Panc1 (cell line): ENCODE results near the gene FYN. TPM values are rescaled to one million over a fixed set of nuclear protein-coding genes. Genes with fewer than 3 reads are reported as not detected.

ENCODE experiments used
- ATAC-seq: fragments of 200-7000 bp; cut with Tn5 transposase; 2 replicates; pipeline ENCODE4 v1.9.1; 2020; ENCODE audit warnings: mild to moderate bottlenecking, moderate library complexity
- BruUV-seq: library from RNA; stranded (reverse); fragments of 400-500 nt; replicated peaks from 2 replicates; lab custom pipeline; 2021; lab: Mats Ljungman, UMichigan
- CTCF ChIA-PET: fragments of 300-600 bp; sonication (Branson Sonifier 250); formaldehyde crosslinking; loops from one replicate; lab custom pipeline; 2022; ENCODE audit warnings: antibody characterized with exemption; lab: Charles Lee
- POLR2A ChIA-PET: fragments of 300-600 bp; sonication (Branson Sonifier 250); formaldehyde crosslinking; loops from one replicate; lab custom pipeline; 2022; ENCODE audit warnings: antibody characterized with exemption; lab: Charles Lee
- DNase-seq: peaks from one replicate; pipeline ENCODE4 v3.0.0-alpha.2; 2010; ENCODE audit warnings: low read depth, low spot score
- H3K27ac ChIP-seq: 2 replicates; pipeline ENCODE4 v1.5.1; 2011; ENCODE audit warnings: mild to moderate bottlenecking, low read length, inconsistent platforms
- H3K27me3 ChIP-seq: fragments of 200-500 bp; sonication (Bioruptor generic); 2 replicates; pipeline ENCODE4 v1.6.0; 2014; ENCODE audit warnings: low read length, inconsistent platforms; ENCODE audit not compliant: control insufficient read depth, insufficient read depth
- H3K36me3 ChIP-seq: fragments of 200-500 bp; sonication (Bioruptor generic); 2 replicates; pipeline ENCODE4 v1.5.1; 2014; ENCODE audit warnings: inconsistent platforms, mild to moderate bottlenecking, low read length, moderate library complexity; ENCODE audit not compliant: control insufficient read depth, insufficient read depth
- H3K4me1 ChIP-seq: 2 replicates; pipeline ENCODE4 v1.5.1; 2011; ENCODE audit warnings: inconsistent platforms, mild to moderate bottlenecking, low read length, moderate library complexity; ENCODE audit not compliant: control insufficient read depth, insufficient read depth
- H3K4me3 ChIP-seq, 2 experiments: 2 replicates each; pipeline ENCODE4 v1.5.1; 2011 to 2012; ENCODE audit warnings: low read depth in 2 of 2, low read length in 2 of 2, mild to moderate bottlenecking in 2 of 2, inconsistent platforms in 1 of 2, moderate library complexity in 1 of 2
- H3K9me3 ChIP-seq: fragments of 200-500 bp; sonication (Bioruptor generic); 2 replicates; pipeline ENCODE4 v1.5.1; 2014; ENCODE audit warnings: low read depth, mild to moderate bottlenecking, inconsistent platforms, low read length, moderate library complexity; ENCODE audit not compliant: control insufficient read depth, insufficient read depth
- POLR2AphosphoS5 ChIP-seq: IDR thresholded peaks from 2 replicates; pipeline ENCODE4 v1.6.1; 2012; ENCODE audit warnings: mild to moderate bottlenecking, low read depth, low read length, moderate library complexity
- SIN3A ChIP-seq: IDR thresholded peaks from 2 replicates; pipeline ENCODE4 v1.6.1; 2012; ENCODE audit warnings: low read depth, mild to moderate bottlenecking, low read length, moderate library complexity, borderline replicate concordance; ENCODE audit not compliant: insufficient read depth
- TCF7L2 ChIP-seq: IDR thresholded peaks from 2 replicates; pipeline ENCODE4 v1.6.1; 2011; ENCODE audit warnings: mild to moderate bottlenecking, low read depth, low read length, inconsistent platforms
- in situ Hi-C: cut with HindIII; loops from 2 replicates; pipeline ENCODE4 v1.10.0; 2016; ENCODE audit warnings: low sequenced_read_pairs, low pct_unique_long_range_greater_than_20kb
- intact Hi-C: fragments of 100-400 bp; cut with micrococcal nuclease; formaldehyde crosslinking; loops from one replicate; pipeline ENCODE4 v1.10.0; 2022; ENCODE audit not compliant: unreplicated experiment
- total RNA-seq: library from RNA; stranded (reverse); gene quantifications from one replicate; pipeline ENCODE4 v1.2.1, GENCODE V29; 2021; ENCODE audit not compliant: unreplicated experiment
- TF ChIP-seq, protein P1 (sequence below), 2 experiments: IDR thresholded peaks; 2 replicates each; pipeline ENCODE4 v1.6.1; 2011 to 2012; ENCODE audit warnings: low read depth in 2 of 2, control low read depth in 1 of 2, low read length in 1 of 2, mild to moderate bottlenecking in 1 of 2, moderate library complexity in 1 of 2; ENCODE audit not compliant: insufficient read depth in 1 of 2
- TF ChIP-seq, protein P2 (sequence below): fragments of 450-650 bp; IDR thresholded peaks from 2 replicates; pipeline ENCODE4 v1.5.1; 2017; ENCODE audit warnings: mild to moderate bottlenecking

The FYN gene
- total RNA-seq, 1 experiment from 2014 or later, result 4.2 TPM

GRCh38 chr6:111660531-111660930, 212.7 kb downstream of the FYN start:
- ChIA-PET CTCF (no interaction called here), POLR2A (no interaction called here)
- no peaks in the 10 kb centered on the region for H3K9me3 ChIP-seq
- H3K4me3 ChIP-seq, result no peak overlapping the region
- in situ Hi-C loops (no loop called here), intact Hi-C loops (no loop called here)
- H3K36me3 ChIP-seq, result no peaks in the 10 kb centered on the region
- BruUV-seq, result no TSS peak
- H3K27ac ChIP-seq, result no peak overlapping the region
- TF ChIP-seq, protein P1, sequence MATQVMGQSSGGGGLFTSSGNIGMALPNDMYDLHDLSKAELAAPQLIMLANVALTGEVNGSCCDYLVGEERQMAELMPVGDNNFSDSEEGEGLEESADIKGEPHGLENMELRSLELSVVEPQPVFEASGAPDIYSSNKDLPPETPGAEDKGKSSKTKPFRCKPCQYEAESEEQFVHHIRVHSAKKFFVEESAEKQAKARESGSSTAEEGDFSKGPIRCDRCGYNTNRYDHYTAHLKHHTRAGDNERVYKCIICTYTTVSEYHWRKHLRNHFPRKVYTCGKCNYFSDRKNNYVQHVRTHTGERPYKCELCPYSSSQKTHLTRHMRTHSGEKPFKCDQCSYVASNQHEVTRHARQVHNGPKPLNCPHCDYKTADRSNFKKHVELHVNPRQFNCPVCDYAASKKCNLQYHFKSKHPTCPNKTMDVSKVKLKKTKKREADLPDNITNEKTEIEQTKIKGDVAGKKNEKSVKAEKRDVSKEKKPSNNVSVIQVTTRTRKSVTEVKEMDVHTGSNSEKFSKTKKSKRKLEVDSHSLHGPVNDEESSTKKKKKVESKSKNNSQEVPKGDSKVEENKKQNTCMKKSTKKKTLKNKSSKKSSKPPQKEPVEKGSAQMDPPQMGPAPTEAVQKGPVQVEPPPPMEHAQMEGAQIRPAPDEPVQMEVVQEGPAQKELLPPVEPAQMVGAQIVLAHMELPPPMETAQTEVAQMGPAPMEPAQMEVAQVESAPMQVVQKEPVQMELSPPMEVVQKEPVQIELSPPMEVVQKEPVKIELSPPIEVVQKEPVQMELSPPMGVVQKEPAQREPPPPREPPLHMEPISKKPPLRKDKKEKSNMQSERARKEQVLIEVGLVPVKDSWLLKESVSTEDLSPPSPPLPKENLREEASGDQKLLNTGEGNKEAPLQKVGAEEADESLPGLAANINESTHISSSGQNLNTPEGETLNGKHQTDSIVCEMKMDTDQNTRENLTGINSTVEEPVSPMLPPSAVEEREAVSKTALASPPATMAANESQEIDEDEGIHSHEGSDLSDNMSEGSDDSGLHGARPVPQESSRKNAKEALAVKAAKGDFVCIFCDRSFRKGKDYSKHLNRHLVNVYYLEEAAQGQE (IDR thresholded peaks at IDR 0.05; ENCODE audit: insufficient read depth in 1 of 2, low read depth in 2 of 2, low read length in 1 of 2), result no peak
- TF ChIP-seq POLR2AphosphoS5 (no peak), SIN3A (no peak), TCF7L2 (no peak)
- TF ChIP-seq, protein P2, sequence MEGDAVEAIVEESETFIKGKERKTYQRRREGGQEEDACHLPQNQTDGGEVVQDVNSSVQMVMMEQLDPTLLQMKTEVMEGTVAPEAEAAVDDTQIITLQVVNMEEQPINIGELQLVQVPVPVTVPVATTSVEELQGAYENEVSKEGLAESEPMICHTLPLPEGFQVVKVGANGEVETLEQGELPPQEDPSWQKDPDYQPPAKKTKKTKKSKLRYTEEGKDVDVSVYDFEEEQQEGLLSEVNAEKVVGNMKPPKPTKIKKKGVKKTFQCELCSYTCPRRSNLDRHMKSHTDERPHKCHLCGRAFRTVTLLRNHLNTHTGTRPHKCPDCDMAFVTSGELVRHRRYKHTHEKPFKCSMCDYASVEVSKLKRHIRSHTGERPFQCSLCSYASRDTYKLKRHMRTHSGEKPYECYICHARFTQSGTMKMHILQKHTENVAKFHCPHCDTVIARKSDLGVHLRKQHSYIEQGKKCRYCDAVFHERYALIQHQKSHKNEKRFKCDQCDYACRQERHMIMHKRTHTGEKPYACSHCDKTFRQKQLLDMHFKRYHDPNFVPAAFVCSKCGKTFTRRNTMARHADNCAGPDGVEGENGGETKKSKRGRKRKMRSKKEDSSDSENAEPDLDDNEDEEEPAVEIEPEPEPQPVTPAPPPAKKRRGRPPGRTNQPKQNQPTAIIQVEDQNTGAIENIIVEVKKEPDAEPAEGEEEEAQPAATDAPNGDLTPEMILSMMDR, result no peak
- peaks cover 14% of the 10 kb centered on the region for H3K4me1 ChIP-seq
- H3K27me3 ChIP-seq, result no peaks in the 10 kb centered on the region
- no peak for ATAC-seq
- DNase-seq, result no peak

GRCh38 chr6:111658462-111659154, 214.6 kb downstream of the FYN start:
- in situ Hi-C loops (no loop called here), intact Hi-C loops (loop anchor here (10.0 kb wide), 1 partner anchor 404 kb away; a partner anchor contains a TSS)

DNA sequence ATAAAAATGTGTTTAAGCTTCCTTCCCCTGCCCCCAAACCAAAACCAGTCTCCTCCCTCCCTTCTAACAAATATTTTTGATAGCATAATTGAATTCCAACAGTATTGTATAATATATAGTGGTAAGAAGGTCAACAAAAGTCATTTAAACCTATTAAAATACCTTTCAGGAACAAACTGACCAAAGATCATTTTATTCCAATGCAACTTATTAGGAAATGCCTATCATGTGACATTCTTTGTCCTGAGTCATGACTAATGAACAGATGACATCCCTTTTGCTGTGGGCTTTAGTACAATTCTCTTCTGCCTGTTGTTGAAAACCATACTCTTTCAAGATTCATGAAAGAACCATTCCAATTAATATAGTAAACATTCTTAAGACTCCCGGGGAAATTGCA, 216.1 kb downstream of the FYN start:
- no peak overlapping the region for H3K27ac ChIP-seq
- BruUV-seq, result no TSS peak
- no peaks in the 10 kb centered on the region for H3K9me3 ChIP-seq
- ATAC-seq (no peak), DNase-seq (no peak)
- TF ChIP-seq TCF7L2 (no peak), POLR2AphosphoS5 (no peak), SIN3A (no peak)
- TF ChIP-seq, protein P1 (IDR thresholded peaks at IDR 0.05; ENCODE audit: insufficient read depth in 1 of 2, low read depth in 2 of 2, low read length in 1 of 2), result no peak
- TF ChIP-seq, protein P2, result no peak
- no peaks in the 10 kb centered on the region for H3K36me3 ChIP-seq
- H3K27me3 ChIP-seq, result no peaks in the 10 kb centered on the region
- peaks cover 6% of the 10 kb centered on the region; the same call in 1 of the 2 replicates for H3K4me1 ChIP-seq
- in situ Hi-C loops, result no loop called here
- H3K4me3 ChIP-seq, result no peak overlapping the region
- CTCF ChIA-PET, result no interaction called here
- POLR2A ChIA-PET, result no interaction called here
- intact Hi-C loops, result loop anchor here (10.0 kb wide), 1 partner anchor 402 kb away; a partner anchor contains a TSS

More at GRCh38 chr6:111658462-111659154, 214.6 kb downstream of the FYN start:
- Histone ChIP-seq H3K9me3 (no peaks in the 10 kb centered on the region), H3K36me3 (no peaks in the 10 kb centered on the region), H3K4me1 (peaks cover 14% of the 10 kb centered on the region), H3K27me3 (no peaks in the 10 kb centered on the region), H3K4me3 (no peak overlapping the region), H3K27ac (no peak overlapping the region)
- no peak for DNase-seq
- ChIA-PET POLR2A (no interaction called here), CTCF (interaction anchor here (1.1 kb wide), 1 partner anchor 9 kb away, joined by 3 read pairs; no protein-coding TSS in a partner anchor)
- no peak for ATAC-seq
- TF ChIP-seq SIN3A, result no peak
- TF ChIP-seq POLR2AphosphoS5, result no peak
- BruUV-seq, result no TSS peak
